B cell (primary cell): ENCODE data around the gene CIC. TPM values are rescaled to one million over a fixed set of nuclear protein-coding genes. Genes with fewer than 3 reads are reported as not detected.

Source experiments
- ATAC-seq: fragments of 200-7000 bp; cut with Tn5 transposase; one replicate; pipeline ENCODE4 v1.10.0; 2021; ENCODE audit warnings: low read depth, mild to moderate bottlenecking, moderate number of reproducible peaks, moderate library complexity
- CTCF ChIA-PET: fragments of 350-600 bp; sonication (Branson Sonifier 250); formaldehyde crosslinking; loops from one replicate; lab custom pipeline; 2021; ENCODE audit warnings: antibody characterized with exemption, inconsistent platforms; lab: Charles Lee
- POLR2A ChIA-PET: fragments of 350-600 bp; sonication (Branson Sonifier 250); formaldehyde crosslinking; loops from one replicate; lab custom pipeline; 2021; ENCODE audit warnings: antibody characterized with exemption; lab: Charles Lee
- DNase-seq: peaks from one replicate; pipeline ENCODE4 v3.0.0; 2013
- H2AFZ ChIP-seq: 2 replicates; pipeline ENCODE4 v1.6.1; 2012; ENCODE audit warnings: mild to moderate bottlenecking, low read depth, low read length; ENCODE audit not compliant: insufficient read depth, poor library complexity, severe bottlenecking
- H3K27ac ChIP-seq, 2 donors: 1 replicate in 1 of 2; 2 replicates in 1 of 2; pipeline ENCODE4 v1.5.1; 2012 to 2013; ENCODE audit warnings: low read length in 2 of 2, mild to moderate bottlenecking in 2 of 2, moderate library complexity in 1 of 2
- H3K27me3 ChIP-seq, 4 experiments: fragments of 200-600 bp in 1 of 4; sonication (generic) in 1 of 4; replicated peaks in 1 of 4; 1 replicate in 2 of 4; 2 replicates in 2 of 4; pipeline versions ENCODE4 v1.6.1 to v1.7.0; 2013 to 2016; ENCODE audit warnings: low read length in 3 of 4, mild to moderate bottlenecking in 2 of 4, mixed read lengths in 1 of 4, moderate library complexity in 1 of 4; ENCODE audit not compliant: insufficient read depth in 4 of 4, control insufficient read depth in 3 of 4; ENCODE audit errors: control extremely low read depth in 1 of 4
- H3K36me3 ChIP-seq, 2 experiments: replicated peaks in 1 of 2; 1 replicate in 1 of 2; 2 replicates in 1 of 2; pipeline versions ENCODE4 v1.6.1 to v1.7.1; 2013; ENCODE audit warnings: low read length in 1 of 2; ENCODE audit not compliant: insufficient read depth in 2 of 2, control insufficient read depth in 1 of 2; ENCODE audit errors: control extremely low read depth in 1 of 2, extremely low read depth in 1 of 2
- H3K4me1 ChIP-seq, 2 donors: fragments of 200-600 bp in 1 of 2; sonication (generic) in 1 of 2; 1 replicate in 1 of 2; 2 replicates in 1 of 2; pipeline versions ENCODE4 v1.5.1 to v1.6.1; 2013 to 2017; ENCODE audit warnings: low read length in 2 of 2; ENCODE audit not compliant: control insufficient read depth in 2 of 2, insufficient read depth in 2 of 2
- H3K4me2 ChIP-seq: replicated peaks from 2 replicates; pipeline ENCODE3; 2012; ENCODE audit warnings: mild to moderate bottlenecking, low read depth, low read length; ENCODE audit not compliant: poor library complexity, severe bottlenecking
- H3K4me3 ChIP-seq, 5 experiments: fragments of 200-600 bp in 1 of 5; sonication (generic) in 1 of 5; 1 replicate in 3 of 5; 2 replicates in 2 of 5; pipeline versions ENCODE4 v1.5.1 to v1.7.0; 2011 to 2016; ENCODE audit warnings: low read length in 4 of 5, mild to moderate bottlenecking in 4 of 5, low read depth in 2 of 5, control low read depth in 1 of 5, moderate library complexity in 1 of 5; ENCODE audit not compliant: insufficient read depth in 1 of 5; ENCODE audit errors: control extremely low read depth in 1 of 5, extremely low read depth in 1 of 5
- H3K79me2 ChIP-seq: fragments of 200-600 bp; sonication (generic); one replicate; pipeline ENCODE4 v1.6.0; 2016; ENCODE audit warnings: low read length; ENCODE audit not compliant: control insufficient read depth, insufficient read depth
- H3K9ac ChIP-seq: fragments of 200-600 bp; sonication (generic); 2 replicates; pipeline ENCODE4 v1.6.1; 2017; ENCODE audit warnings: mild to moderate bottlenecking, low read length, moderate library complexity
- H3K9me3 ChIP-seq, 3 donors: one replicate each; pipeline versions ENCODE4 v1.6.1 to v1.7.1; 2013; ENCODE audit warnings: low read length in 2 of 3; ENCODE audit not compliant: control insufficient read depth in 2 of 3, insufficient read depth in 1 of 3; ENCODE audit errors: control extremely low read depth in 1 of 3
- H4K20me1 ChIP-seq: 2 replicates; pipeline ENCODE4 v1.6.0; 2012; ENCODE audit warnings: mild to moderate bottlenecking, low read length; ENCODE audit not compliant: insufficient read depth, control insufficient read depth, poor library complexity, severe bottlenecking
- H3K27ac Mint-ChIP-seq: one replicate; pipeline ENCODE4 v1.8.0; 2021; ENCODE audit warnings: mixed read lengths
- H3K27me3 Mint-ChIP-seq: one replicate; pipeline ENCODE4 v1.8.0; 2021; ENCODE audit warnings: mixed read lengths
- H3K4me1 Mint-ChIP-seq: one replicate; pipeline ENCODE4 v1.8.0; 2021; ENCODE audit warnings: mixed read lengths
- H3K4me3 Mint-ChIP-seq: one replicate; pipeline ENCODE4 v1.8.0; 2021; ENCODE audit warnings: mixed read lengths
- H3K9me3 Mint-ChIP-seq: one replicate; pipeline ENCODE4 v1.8.0; 2022; ENCODE audit warnings: mixed read lengths; ENCODE audit not compliant: insufficient read depth
- EZH2 ChIP-seq: IDR thresholded peaks from 2 replicates; pipeline ENCODE4 v1.6.1; 2012; ENCODE audit warnings: borderline replicate concordance, low read depth, mild to moderate bottlenecking, moderate library complexity, low read length; ENCODE audit not compliant: insufficient read depth, poor library complexity, severe bottlenecking
- WGBS: methylation state at CpG from one replicate; pipeline ENCODE4 v1.1.5; 2013; ENCODE audit warnings: missing lambda C conversion rate; ENCODE audit not compliant: insufficient coverage; 5-methylcytosine and 5-hydroxymethylcytosine counted together
- intact Hi-C: fragments of 100-400 bp; cut with micrococcal nuclease; formaldehyde crosslinking; loops from one replicate; pipeline ENCODE4 v1.10.0; 2022
- polyA plus RNA-seq: library from polyadenylated mRNA; depleted of rRNA; stranded (reverse); fragments of >200 nt; gene quantifications from 2 replicates; pipeline ENCODE4 v1.2.3, GENCODE V29; 2012
- total RNA-seq, 2 donors: library from RNA; stranded (reverse); fragments of 120-200 nt in 1 of 2; gene quantifications; 1 replicate in 1 of 2; 2 replicates in 1 of 2; pipeline versions ENCODE4 v1.2.3 to v1.2.4, GENCODE V29; 2013 to 2022
- TF ChIP-seq, protein P1 (sequence below): fragments of 200-600 bp; IDR thresholded peaks from one replicate; pipeline ENCODE4 v1.8.0; 2022; ENCODE audit warnings: antibody characterized with exemption, mild to moderate bottlenecking

The CIC gene
- total and polyA plus RNA-seq, 2 donors (not counting 1 experiment from before 2014, with no cell fraction given), result 75.7 to 119 TPM

DNA sequence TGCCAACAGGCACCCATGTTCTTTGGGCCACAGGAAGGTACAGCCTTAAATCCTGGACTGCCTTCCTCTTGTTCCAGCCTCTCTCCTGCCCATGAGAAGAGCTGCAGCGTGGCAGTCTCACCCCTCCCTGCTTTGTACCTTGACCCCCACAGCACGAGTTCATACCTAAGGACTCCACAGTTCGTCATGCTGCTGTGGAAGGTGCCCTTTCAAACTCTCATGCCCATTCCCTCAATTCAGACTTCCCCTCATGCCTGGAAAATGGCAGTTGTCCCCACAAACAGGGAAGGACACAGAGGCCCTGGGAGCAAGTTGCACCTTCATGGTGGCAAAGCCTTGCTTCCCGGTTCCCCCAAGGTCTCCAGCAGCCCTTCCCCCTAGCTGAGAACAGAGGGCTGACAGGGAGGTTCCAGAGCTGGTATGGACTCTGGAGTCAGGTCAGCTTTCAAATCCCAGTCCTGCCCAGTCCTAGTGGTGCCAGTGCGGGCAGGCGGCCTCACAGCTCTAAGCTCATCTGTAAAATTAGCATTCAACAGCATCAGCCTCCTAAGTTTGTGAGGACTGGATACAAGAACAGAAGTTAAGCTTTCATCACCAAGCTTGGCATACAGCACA lies 35.3 kb upstream of the CIC start:
- Mint-ChIP-seq H3K4me3 (no peak overlapping the region), H3K9me3 (no peaks in the 10 kb centered on the region), H3K27ac (peak overlapping the region; percentile 15), H3K27me3 (no peaks in the 10 kb centered on the region), H3K4me1 (peaks cover 7% of the 10 kb centered on the region)
- H3K9ac ChIP-seq, result no peak overlapping the region
- H3K27me3 ChIP-seq, result no peaks in the 10 kb centered on the region
- H3K9me3 ChIP-seq, result no peaks in the 10 kb centered on the region
- CTCF ChIA-PET, result interaction anchor here (0.7 to 1.2 kb wide), 6 partner anchors 11 to 125 kb away, joined by 3 to 4 read pairs (median 3); partner anchors contain the start of gene ZNF526
- H4K20me1 ChIP-seq, result peaks cover 90% of the 10 kb centered on the region
- no peak for DNase-seq
- intact Hi-C loops, result no loop called here
- H3K4me1 ChIP-seq, result no peaks in the 10 kb centered on the region
- H3K4me3 ChIP-seq, result no peak overlapping the region
- WGBS, result 99% methylated on average over 4 of the region's 6 CpGs
- H3K79me2 ChIP-seq, result peaks cover 39% of the 10 kb centered on the region
- H2AFZ ChIP-seq, result no peak overlapping the region
- POLR2A ChIA-PET, result interaction anchor here (0.5 to 1.1 kb wide), 2 partner anchors 9 to 141 kb away, joined by 3 read pairs; partner anchors contain the start of gene GSK3A
- TF ChIP-seq, protein P1, sequence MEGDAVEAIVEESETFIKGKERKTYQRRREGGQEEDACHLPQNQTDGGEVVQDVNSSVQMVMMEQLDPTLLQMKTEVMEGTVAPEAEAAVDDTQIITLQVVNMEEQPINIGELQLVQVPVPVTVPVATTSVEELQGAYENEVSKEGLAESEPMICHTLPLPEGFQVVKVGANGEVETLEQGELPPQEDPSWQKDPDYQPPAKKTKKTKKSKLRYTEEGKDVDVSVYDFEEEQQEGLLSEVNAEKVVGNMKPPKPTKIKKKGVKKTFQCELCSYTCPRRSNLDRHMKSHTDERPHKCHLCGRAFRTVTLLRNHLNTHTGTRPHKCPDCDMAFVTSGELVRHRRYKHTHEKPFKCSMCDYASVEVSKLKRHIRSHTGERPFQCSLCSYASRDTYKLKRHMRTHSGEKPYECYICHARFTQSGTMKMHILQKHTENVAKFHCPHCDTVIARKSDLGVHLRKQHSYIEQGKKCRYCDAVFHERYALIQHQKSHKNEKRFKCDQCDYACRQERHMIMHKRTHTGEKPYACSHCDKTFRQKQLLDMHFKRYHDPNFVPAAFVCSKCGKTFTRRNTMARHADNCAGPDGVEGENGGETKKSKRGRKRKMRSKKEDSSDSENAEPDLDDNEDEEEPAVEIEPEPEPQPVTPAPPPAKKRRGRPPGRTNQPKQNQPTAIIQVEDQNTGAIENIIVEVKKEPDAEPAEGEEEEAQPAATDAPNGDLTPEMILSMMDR, result no peak
- TF ChIP-seq EZH2, result no peak
- ATAC-seq, result no peak
- H3K4me2 ChIP-seq, result no peak overlapping the region
- H3K36me3 ChIP-seq, result peaks cover 3 to 79% of the 10 kb centered on the region in 2 experiments
- H3K27ac ChIP-seq, result no peak overlapping the region

DNA sequence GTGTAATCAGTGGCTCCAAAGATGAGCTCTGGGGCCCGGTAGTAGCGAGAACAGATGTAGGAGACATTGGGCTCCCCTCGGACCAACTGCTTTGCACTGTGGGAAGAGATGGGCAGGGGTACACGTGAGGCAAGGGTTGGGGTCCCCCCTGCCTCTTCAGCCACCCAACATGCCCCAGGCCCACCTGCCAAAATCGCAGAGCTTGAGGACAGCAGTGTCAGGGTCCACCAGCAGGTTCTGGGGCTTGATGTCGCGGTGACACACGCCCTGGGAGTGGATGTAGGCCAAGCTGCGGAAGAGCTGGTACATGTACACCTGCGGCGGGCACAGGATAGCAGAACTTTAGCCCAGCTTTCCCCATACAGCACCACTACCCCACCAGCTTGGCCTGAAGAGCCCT lies 34.7 kb upstream of the CIC start:
- Mint-ChIP-seq H3K27ac (no peak overlapping the region), H3K4me3 (no peak overlapping the region), H3K9me3 (no peaks in the 10 kb centered on the region), H3K27me3 (no peaks in the 10 kb centered on the region), H3K4me1 (peaks cover 11% of the 10 kb centered on the region)
- Histone ChIP-seq H3K9me3 (no peaks in the 10 kb centered on the region), H3K27ac (no peak overlapping the region), H3K4me3 (no peak overlapping the region), H3K4me2 (no peak overlapping the region), H3K79me2 (peaks cover 42% of the 10 kb centered on the region), H4K20me1 (peaks cover 90% of the 10 kb centered on the region), H3K9ac (no peak overlapping the region), H3K27me3 (no peaks in the 10 kb centered on the region), H2AFZ (no peak overlapping the region), H3K4me1 (peaks cover 0 to 4% of the 10 kb centered on the region in 2 donors), H3K36me3 (peaks cover 3 to 83% of the 10 kb centered on the region in 2 experiments)
- ChIA-PET CTCF (interaction anchor here (1.1 to 1.6 kb wide), 3 partner anchors 10 to 101 kb away, joined by 3 to 4 read pairs (median 3); no protein-coding TSS in a partner anchor), POLR2A (no interaction called here)
- intact Hi-C loops, result no loop called here
- 96% methylated on average over 11 of the region's 11 CpGs for WGBS
- TF ChIP-seq EZH2, result no peak
- TF ChIP-seq, protein P1, result no peak
- ATAC-seq, result no peak
- no peak for DNase-seq
